HFF-Myc (cell line): ENCODE measurements around the gene SAPCD1.

Source experiments
- DNase-seq: peaks from one replicate; pipeline ENCODE4 v3.0.0-alpha.2; 2011; ENCODE audit warnings: low read depth; ENCODE audit errors: extremely low read depth
- H3K4me3 ChIP-seq: replicated peaks from 2 replicates; pipeline ENCODE4 v1.5.1; 2011; ENCODE audit warnings: low read depth, mild to moderate bottlenecking, control low read depth, low read length
- TF ChIP-seq, protein P1 (sequence below): IDR thresholded peaks from 2 replicates; pipeline ENCODE4 v1.5.1; 2012; ENCODE audit warnings: mild to moderate bottlenecking, low read depth, low read length, control low read depth; ENCODE audit errors: missing control alignments

SAPCD1 gene

DNA sequence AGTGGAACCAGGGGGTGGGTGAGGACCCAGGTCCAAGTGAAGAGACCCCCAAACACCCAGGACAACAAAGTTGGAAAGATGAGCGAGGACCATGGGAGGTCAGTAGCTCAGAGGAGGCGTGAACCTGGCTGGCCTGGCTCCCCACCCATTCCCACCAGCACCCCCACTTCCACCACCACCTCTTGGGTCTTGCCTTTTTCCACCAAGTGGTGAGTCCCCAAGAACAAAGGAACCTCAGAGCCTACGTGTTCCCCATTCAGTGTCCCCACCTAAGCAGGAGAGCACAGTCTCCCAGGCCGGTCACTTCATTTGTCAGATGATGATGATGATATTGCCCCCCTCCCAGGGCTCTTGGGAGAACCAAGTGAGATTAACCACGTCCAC is 15.2 kb downstream of the SAPCD1 start:
- TF ChIP-seq, protein P1, sequence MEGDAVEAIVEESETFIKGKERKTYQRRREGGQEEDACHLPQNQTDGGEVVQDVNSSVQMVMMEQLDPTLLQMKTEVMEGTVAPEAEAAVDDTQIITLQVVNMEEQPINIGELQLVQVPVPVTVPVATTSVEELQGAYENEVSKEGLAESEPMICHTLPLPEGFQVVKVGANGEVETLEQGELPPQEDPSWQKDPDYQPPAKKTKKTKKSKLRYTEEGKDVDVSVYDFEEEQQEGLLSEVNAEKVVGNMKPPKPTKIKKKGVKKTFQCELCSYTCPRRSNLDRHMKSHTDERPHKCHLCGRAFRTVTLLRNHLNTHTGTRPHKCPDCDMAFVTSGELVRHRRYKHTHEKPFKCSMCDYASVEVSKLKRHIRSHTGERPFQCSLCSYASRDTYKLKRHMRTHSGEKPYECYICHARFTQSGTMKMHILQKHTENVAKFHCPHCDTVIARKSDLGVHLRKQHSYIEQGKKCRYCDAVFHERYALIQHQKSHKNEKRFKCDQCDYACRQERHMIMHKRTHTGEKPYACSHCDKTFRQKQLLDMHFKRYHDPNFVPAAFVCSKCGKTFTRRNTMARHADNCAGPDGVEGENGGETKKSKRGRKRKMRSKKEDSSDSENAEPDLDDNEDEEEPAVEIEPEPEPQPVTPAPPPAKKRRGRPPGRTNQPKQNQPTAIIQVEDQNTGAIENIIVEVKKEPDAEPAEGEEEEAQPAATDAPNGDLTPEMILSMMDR = no peak
- DNase-seq = no peak
- no peak overlapping the region for H3K4me3 ChIP-seq

GRCh38 chr6:31778193-31778592 is 15.7 kb downstream of the SAPCD1 start:
- TF ChIP-seq, protein P1 = no peak
- DNase-seq = no peak
- no peak overlapping the region for H3K4me3 ChIP-seq

DNA sequence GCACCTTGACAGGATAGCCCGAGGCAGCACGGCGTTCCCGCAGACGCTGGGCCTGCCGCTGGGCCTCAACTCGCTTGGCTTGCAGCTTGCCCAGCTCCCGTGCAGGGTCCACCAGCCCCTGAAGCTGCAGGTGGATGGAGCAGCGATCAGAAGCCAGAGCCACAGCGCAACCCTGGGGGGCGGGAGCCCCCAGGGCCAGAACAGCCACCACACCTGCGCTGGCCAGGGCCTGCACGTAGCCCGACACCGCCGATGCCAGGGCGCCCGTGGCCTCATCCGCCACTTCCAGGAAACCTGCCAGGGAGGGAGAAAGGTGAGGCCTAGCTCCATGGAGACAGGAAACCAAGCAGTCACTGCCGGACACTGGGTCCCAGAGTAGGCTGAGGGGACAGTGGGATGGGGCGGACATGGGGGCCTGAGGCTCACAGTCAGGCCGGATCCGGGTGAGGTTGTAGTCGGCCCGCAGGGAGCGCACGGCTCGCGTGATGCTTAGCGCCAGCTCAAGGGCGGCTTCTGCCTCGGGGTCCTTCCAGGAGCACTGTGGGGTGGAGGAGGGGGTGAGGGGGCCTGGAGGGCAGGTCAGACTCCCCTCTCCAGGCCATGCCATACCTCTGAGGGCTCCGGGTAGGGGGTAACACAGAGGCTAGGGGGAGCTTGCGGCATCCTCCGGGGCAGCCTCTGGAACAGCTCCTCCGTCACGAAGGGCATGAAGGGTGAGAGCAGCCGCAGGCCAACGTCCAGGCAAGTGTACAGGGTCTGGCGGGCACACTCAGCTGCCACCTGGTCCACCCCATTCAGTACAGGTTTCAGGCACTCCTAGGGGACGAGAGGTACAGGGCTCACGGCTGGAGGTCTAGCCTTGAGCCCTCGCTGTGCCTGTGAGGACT is 16.8 kb downstream of the SAPCD1 start:
- no peak overlapping the region for H3K4me3 ChIP-seq
- no peak for DNase-seq
- TF ChIP-seq, protein P1 = no peak

DNA sequence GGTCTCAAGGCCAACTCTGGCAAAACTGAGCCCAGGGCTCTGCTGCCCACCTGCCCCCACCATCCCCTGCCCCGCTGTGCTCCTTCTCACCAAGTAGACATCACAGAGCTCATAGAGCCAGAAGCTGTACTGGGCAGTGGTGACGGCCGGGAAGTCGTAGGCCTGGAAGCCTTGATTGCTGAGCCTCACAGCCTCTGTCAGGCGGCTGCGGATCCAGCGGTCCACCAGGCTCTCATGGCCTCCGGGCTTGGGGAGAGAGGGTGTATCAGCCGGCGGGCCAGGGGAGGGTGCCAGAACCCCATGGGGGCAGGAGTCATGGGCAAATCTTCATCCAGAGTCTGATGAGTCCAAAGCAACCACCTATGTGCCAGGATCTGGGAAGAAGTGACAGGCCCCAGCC is 17.5 kb downstream of the SAPCD1 start:
- TF ChIP-seq, protein P1 = no peak
- H3K4me3 ChIP-seq = no peak overlapping the region
- no peak for DNase-seq

GRCh38 chr6:31780507-31781243 is 18.2 kb downstream of the SAPCD1 start:
- no peak for DNase-seq
- no peak overlapping the region for H3K4me3 ChIP-seq
- TF ChIP-seq, protein P1 = no peak

- TF ChIP-seq, protein P1 = no peak
- no peak for DNase-seq
- no peak overlapping the region for H3K4me3 ChIP-seq
Observed at GRCh38 chr6:31781244-31782125, 19.0 kb downstream of the SAPCD1 start.
